MM.1S (cell line): ENCODE data around the gene LHFPL2.

Experiments
- CTCF ChIP-seq: fragments of 300-600 bp; sonication (generic); IDR thresholded peaks from 2 replicates; pipeline ENCODE4 v1.5.1; 2016; ENCODE audit warnings: antibody characterized with exemption, low read length, mixed read lengths
- EZH2 ChIP-seq: fragments of 300-600 bp; sonication (generic); optimal IDR thresholded peaks from 2 replicates; pipeline ENCODE3; 2017; ENCODE audit warnings: low read depth, mild to moderate bottlenecking, antibody characterized with exemption, low read length, mixed read lengths

DNA sequence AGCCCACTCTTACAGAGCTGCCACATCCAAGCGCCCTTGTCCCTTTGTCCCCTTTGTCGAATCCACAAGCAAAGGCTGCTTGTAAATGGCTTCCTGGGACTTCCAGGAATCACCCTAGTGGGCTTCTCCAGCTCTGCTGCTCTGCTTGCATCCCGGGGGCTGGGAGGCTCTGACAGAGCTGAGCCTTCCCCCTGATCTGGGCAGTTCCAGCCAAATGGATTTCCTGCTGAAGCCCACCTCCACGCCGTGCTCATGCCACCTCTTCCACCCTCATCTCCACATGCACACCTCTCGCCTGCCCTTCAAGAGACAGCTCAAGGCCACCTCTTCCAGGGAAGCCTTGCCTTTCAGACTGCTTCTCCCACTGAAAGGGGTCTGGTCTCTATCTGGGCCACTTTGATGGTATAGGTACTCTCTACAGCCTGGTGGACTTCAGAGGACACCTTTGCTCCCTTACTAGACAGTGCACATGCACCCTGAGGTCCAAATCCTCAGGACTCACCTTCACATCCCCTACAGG lies 106.2 kb downstream of the LHFPL2 start:
- TF ChIP-seq CTCF, result no peak
- TF ChIP-seq EZH2, result no peak
